Measurements from ENCODE around the gene TRIM37.
"Not testable (repeated sequence)": the region's sequence is repeated elsewhere in the genome, so short reads cannot be mapped to it uniquely, and the experiment has no call there.

TRIM37 gene

DNA sequence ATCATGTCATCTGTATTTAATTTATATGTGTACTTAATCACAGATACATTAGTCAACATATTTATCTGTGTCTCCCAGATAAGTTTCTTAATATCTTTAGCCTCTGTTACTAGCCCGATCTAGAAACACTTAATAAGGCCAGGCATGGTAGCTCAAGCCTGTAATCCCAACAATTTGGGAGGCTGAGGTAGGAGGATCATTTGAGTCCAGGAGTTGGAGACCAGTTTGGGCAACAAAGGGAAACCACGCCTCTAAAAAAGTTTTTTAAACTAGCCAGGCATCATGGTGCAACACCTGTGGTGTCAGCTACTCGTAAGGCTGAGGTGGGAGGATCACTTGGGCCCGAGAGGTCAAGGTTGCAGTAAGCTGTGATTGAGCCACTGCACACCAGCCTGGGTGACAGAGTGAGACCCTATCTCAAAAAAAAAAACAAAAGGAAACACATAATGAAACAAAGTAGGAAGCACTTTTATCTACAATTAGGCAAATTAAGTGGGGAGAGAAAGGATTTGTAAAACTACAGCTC, 39.0 kb upstream of the TRIM37 start:
- no peak overlapping the region for H3K4me3 ChIP-seq (ENCODE audit: low read depth, low read length)
- no peaks in the 10 kb centered on the region for H3K36me3 ChIP-seq (ENCODE audit: control insufficient read depth, insufficient read depth, low read length)
- H3K9ac ChIP-seq (ENCODE audit: low read depth, low read length) = no peak overlapping the region
- H3K9me3 ChIP-seq (ENCODE audit: control insufficient read depth, insufficient read depth, low read length) = no peaks in the 10 kb centered on the region
- no peaks in the 10 kb centered on the region for H3K4me1 ChIP-seq (ENCODE audit: control insufficient read depth, insufficient read depth, low read length)
- no peaks in the 10 kb centered on the region for H3K27me3 ChIP-seq (ENCODE audit: control insufficient read depth, insufficient read depth, low read length)

DNA sequence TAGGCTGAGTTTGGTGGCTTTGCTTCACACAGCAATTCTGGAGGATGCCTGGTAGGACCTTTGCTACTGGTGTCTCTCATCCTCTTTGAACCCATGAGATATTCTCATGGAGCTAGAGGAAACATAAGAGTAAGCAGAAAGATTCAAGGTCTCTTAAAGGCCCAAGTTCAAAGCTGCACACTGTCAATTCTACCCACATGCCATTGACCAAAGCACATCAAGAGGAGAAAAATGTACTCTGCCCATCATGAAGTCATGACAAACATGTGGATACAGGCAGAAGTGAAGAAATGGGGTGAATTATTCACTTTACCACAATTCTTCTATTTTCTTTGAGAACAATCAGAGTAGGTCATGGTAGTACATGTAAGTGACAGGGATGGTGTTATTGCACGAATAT, 35.2 kb upstream of the TRIM37 start:
- H3K9me3 ChIP-seq (ENCODE audit: control insufficient read depth, insufficient read depth, low read length) = no peaks in the 10 kb centered on the region
- H3K4me3 ChIP-seq (ENCODE audit: low read depth, low read length) = no peak overlapping the region
- no peaks in the 10 kb centered on the region for H3K4me1 ChIP-seq (ENCODE audit: control insufficient read depth, insufficient read depth, low read length)
- no peak overlapping the region for H3K9ac ChIP-seq (ENCODE audit: low read depth, low read length)
- H3K36me3 ChIP-seq (ENCODE audit: control insufficient read depth, insufficient read depth, low read length) = no peaks in the 10 kb centered on the region
- H3K27me3 ChIP-seq (ENCODE audit: control insufficient read depth, insufficient read depth, low read length) = no peaks in the 10 kb centered on the region

DNA sequence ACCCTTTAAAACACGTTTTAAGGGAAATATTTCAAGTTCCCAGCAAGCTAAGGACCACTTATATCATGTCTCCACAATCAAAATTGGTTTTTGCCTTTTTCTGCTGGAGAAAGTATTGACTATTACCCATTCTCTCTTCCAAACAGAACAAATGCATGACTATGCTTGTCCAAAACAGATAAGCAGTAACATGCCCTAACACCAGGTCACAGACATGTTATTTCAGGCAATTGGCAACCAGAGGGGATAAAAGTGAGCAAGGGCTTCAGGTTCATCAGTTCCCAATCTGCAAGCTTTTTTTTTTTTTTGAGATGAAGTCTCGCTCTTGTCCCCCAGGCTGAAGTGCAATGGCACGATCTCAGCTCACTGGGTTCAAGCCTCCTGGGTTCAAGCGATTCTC, 33.3 kb upstream of the TRIM37 start:
- Histone ChIP-seq H3K27me3 (ENCODE audit: control insufficient read depth, insufficient read depth, low read length) (no peaks in the 10 kb centered on the region), H3K4me1 (ENCODE audit: control insufficient read depth, insufficient read depth, low read length) (no peaks in the 10 kb centered on the region), H3K9ac (ENCODE audit: low read depth, low read length) (no peak overlapping the region), H3K4me3 (ENCODE audit: low read depth, low read length) (no peak overlapping the region), H3K9me3 (ENCODE audit: control insufficient read depth, insufficient read depth, low read length) (no peaks in the 10 kb centered on the region), H3K36me3 (ENCODE audit: control insufficient read depth, insufficient read depth, low read length) (no peaks in the 10 kb centered on the region)

DNA sequence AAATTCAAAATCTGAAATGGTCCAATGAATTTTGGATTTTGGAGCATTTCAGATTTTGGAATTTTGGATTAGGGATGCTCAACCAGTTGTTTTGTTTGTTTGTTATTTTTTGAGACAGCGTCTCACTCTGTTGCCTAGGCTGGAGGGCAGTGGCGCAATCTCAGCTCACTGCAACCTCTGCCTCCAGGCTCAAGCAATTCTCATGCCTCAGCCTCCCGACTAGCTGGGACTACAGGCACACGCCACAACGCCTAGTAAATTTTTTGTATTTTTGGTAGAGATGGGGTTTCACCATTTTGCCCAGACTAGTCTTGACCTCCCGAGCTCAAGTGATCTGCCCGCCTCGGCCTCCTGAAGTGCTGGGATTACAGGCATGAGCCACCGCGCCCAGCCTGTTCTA, 31.7 kb upstream of the TRIM37 start:
- H3K36me3 ChIP-seq (ENCODE audit: control insufficient read depth, insufficient read depth, low read length) = not testable (repeated sequence)

DNA sequence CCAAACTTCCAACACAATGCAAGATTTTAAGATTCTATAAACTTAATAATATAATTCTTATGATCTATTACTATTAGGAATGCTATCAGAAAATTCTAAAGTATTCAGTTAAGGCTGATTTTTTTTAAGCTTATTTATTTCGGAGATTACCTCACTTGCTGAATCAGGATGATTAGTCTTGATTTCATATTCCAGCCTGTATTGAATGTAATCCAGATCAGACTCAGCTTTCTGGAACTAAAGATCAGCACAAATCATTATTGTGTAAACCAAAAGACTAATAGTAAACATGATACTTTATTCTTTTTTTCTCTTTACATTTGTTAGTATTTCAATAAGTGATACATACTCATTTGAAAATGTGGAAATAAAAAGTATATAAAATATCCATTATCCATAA, 24.5 kb upstream of the TRIM37 start:
- H3K36me3 ChIP-seq (ENCODE audit: control insufficient read depth, insufficient read depth, low read length) = no peaks in the 10 kb centered on the region
- no peak overlapping the region for H3K9ac ChIP-seq (ENCODE audit: low read depth, low read length)
- no peak overlapping the region for H3K4me3 ChIP-seq (ENCODE audit: low read depth, low read length)
- H3K4me1 ChIP-seq (ENCODE audit: control insufficient read depth, insufficient read depth, low read length) = no peaks in the 10 kb centered on the region
- no peaks in the 10 kb centered on the region for H3K9me3 ChIP-seq (ENCODE audit: control insufficient read depth, insufficient read depth, low read length)
- H3K27me3 ChIP-seq (ENCODE audit: control insufficient read depth, insufficient read depth, low read length) = no peaks in the 10 kb centered on the region

More for the DNA sequence above, 31.7 kb upstream of the TRIM37 start:
- not testable (repeated sequence) for H3K9me3 ChIP-seq (ENCODE audit: control insufficient read depth, insufficient read depth, low read length); H3K4me3 ChIP-seq (ENCODE audit: low read depth, low read length); H3K9ac ChIP-seq (ENCODE audit: low read depth, low read length); H3K27me3 ChIP-seq (ENCODE audit: control insufficient read depth, insufficient read depth, low read length); H3K4me1 ChIP-seq (ENCODE audit: control insufficient read depth, insufficient read depth, low read length)

DNA sequence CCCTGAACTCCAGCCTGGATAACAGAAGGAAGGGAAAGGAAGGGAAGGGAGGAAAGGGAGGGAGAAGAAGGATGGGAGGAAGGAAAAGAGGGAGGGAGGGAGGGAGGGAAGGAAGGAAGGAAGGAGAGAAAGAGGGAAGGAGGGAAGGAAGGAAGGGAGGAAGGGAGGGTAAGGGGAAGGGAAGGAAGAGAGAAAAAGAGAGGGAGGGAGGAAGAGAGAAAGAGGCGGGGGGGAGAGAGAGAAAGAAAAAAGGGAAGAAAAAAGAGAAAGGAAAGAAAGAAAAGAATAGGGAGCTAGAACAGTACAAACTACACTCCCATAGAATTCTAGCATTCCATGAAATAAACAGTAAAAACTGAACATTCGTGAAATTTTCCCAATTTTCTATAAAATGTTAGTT, 23.1 kb upstream of the TRIM37 start:
- no peaks in the 10 kb centered on the region for H3K36me3 ChIP-seq (ENCODE audit: control insufficient read depth, insufficient read depth, low read length)

DNA sequence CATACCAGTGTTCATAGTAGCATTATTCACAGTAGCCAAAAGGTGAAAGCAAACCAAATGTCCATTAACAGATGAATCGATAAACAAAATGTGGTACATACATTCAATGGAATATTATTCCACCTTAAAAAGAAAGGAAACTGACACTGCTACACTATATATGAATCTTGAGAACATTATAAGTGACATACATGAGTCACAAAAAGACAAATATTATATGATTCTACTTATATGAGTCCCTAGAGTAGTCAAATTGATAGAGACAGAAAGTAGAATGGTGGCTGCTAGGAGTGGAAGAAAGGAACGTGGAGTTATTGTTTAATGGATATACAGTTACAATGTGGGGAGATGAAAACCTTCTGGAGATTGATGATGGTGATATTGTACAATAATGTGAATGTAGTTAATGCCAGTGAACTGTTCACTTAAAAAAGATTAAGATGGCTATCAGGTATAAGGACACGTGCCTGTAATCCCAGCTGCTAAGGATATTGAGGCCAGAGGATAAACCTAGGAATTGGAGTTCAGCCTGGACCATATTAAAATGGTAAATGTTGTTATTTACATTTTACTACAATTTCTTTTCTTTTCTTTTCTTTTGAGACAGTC, 20.2 kb upstream of the TRIM37 start:
- no peaks in the 10 kb centered on the region for H3K36me3 ChIP-seq (ENCODE audit: control insufficient read depth, insufficient read depth, low read length)
- no peaks in the 10 kb centered on the region for H3K4me1 ChIP-seq (ENCODE audit: control insufficient read depth, insufficient read depth, low read length)
- H3K4me3 ChIP-seq (ENCODE audit: low read depth, low read length) = no peak overlapping the region
- H3K27me3 ChIP-seq (ENCODE audit: control insufficient read depth, insufficient read depth, low read length) = no peaks in the 10 kb centered on the region
- no peaks in the 10 kb centered on the region for H3K9me3 ChIP-seq (ENCODE audit: control insufficient read depth, insufficient read depth, low read length)
- H3K9ac ChIP-seq (ENCODE audit: low read depth, low read length) = no peak overlapping the region

More for the DNA sequence above, 23.1 kb upstream of the TRIM37 start:
- Histone ChIP-seq H3K9me3 (ENCODE audit: control insufficient read depth, insufficient read depth, low read length) (no peaks in the 10 kb centered on the region), H3K4me1 (ENCODE audit: control insufficient read depth, insufficient read depth, low read length) (no peaks in the 10 kb centered on the region), H3K4me3 (ENCODE audit: low read depth, low read length) (no peak overlapping the region), H3K27me3 (ENCODE audit: control insufficient read depth, insufficient read depth, low read length) (no peaks in the 10 kb centered on the region), H3K9ac (ENCODE audit: low read depth, low read length) (no peak overlapping the region)

DNA sequence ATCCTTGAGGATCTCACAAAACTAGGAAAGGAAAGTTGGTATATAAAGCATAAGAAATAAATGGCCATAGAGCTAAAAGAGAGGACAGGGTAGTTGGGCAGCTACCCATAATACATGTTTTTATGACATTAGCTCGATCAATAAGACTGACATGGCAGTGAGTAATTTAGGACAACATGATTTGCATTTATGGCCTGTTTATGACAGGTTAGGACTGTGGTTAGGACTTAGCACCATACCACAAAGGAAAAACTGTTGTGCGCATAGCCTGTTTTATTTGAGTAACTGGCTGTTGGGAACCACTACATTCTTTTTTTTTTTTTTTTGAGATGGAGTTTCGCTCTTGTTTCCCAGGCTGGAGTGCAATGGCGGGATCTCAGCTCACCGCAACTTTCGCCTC, 18.0 kb upstream of the TRIM37 start:
- H3K9ac ChIP-seq (ENCODE audit: low read depth, low read length) = no peak overlapping the region
- no peaks in the 10 kb centered on the region for H3K36me3 ChIP-seq (ENCODE audit: control insufficient read depth, insufficient read depth, low read length)

DNA sequence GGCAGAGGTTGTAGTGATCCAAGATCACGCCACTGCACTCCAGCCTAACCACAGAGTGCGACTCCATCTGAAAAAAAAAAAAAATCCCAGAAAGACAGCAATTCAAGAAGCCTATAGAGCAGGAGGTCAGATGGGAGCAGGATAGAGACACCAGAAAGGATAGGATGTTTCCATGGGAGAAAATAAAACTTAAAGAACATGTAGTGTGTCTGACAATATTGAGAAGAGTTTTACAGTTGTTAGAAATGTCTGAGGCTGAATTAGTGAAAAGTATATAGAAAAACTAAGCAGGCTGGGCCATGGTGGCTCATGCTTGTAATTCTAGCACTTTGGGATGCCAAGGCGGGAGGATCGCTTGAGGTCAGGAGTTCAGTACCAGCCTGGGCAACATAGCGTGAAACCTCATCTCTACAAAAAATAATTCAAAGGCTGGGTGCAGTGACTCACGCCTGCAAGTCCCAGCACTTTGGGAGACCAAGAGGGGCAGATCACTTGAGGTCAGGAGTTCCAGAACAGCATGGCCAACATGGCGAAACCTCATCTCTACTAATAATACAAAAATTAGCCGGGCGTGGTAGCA, 15.3 kb upstream of the TRIM37 start:
- no peaks in the 10 kb centered on the region for H3K4me1 ChIP-seq (ENCODE audit: control insufficient read depth, insufficient read depth, low read length)
- H3K27me3 ChIP-seq (ENCODE audit: control insufficient read depth, insufficient read depth, low read length) = no peaks in the 10 kb centered on the region
- no peaks in the 10 kb centered on the region for H3K36me3 ChIP-seq (ENCODE audit: control insufficient read depth, insufficient read depth, low read length)
- no peaks in the 10 kb centered on the region for H3K9me3 ChIP-seq (ENCODE audit: control insufficient read depth, insufficient read depth, low read length)
- H3K4me3 ChIP-seq (ENCODE audit: low read depth, low read length) = no peak overlapping the region
- no peak overlapping the region for H3K9ac ChIP-seq (ENCODE audit: low read depth, low read length)

More for the DNA sequence above, 18.0 kb upstream of the TRIM37 start:
- no peak overlapping the region for H3K4me3 ChIP-seq (ENCODE audit: low read depth, low read length)
- no peaks in the 10 kb centered on the region for H3K4me1 ChIP-seq (ENCODE audit: control insufficient read depth, insufficient read depth, low read length)
- H3K9me3 ChIP-seq (ENCODE audit: control insufficient read depth, insufficient read depth, low read length) = no peaks in the 10 kb centered on the region
- no peaks in the 10 kb centered on the region for H3K27me3 ChIP-seq (ENCODE audit: control insufficient read depth, insufficient read depth, low read length)

DNA sequence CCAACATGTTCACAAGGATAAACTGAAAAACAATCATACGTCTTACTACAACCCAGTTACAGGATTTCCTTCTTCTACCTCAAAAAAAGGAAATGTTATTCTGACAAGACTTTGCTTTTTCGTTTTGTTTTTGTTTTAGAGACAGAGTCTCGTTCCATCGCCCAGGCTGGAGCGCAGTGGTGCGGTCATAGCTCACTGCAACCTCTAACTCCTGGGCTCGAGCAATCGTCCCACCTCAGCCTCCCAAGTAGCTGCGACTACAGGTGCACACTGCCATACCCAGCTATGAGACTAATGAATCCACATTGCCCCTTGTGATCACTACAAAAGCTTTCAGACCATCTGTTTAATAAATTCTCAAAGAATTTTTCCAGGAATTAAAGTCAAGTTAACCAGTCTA, 8.8 kb upstream of the TRIM37 start:
- Histone ChIP-seq H3K4me1 (ENCODE audit: control insufficient read depth, insufficient read depth, low read length) (no peaks in the 10 kb centered on the region), H3K4me3 (ENCODE audit: low read depth, low read length) (no peak overlapping the region), H3K9me3 (ENCODE audit: control insufficient read depth, insufficient read depth, low read length) (no peaks in the 10 kb centered on the region), H3K36me3 (ENCODE audit: control insufficient read depth, insufficient read depth, low read length) (no peaks in the 10 kb centered on the region), H3K27me3 (ENCODE audit: control insufficient read depth, insufficient read depth, low read length) (no peaks in the 10 kb centered on the region), H3K9ac (ENCODE audit: low read depth, low read length) (no peak overlapping the region)

DNA sequence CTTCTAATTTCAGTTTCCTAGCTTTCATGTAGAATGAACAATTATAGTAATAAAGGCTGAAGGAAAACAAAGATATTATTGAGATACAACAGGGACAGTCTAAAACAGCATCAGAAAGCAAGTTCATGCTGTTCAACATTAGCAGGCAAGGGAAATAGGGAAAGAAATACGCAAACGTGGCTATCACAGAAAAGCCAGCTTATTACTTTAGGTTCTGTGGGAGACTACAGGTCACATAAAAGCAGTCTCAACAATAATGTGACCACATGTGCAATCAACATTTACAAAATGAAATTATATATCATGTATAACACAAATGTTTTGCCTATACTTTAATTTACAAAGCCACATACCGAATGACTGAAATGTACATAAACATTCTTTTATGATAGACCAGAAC, 4.9 kb upstream of the TRIM37 start:
- no peak overlapping the region for H3K4me3 ChIP-seq (ENCODE audit: low read depth, low read length)

DNA sequence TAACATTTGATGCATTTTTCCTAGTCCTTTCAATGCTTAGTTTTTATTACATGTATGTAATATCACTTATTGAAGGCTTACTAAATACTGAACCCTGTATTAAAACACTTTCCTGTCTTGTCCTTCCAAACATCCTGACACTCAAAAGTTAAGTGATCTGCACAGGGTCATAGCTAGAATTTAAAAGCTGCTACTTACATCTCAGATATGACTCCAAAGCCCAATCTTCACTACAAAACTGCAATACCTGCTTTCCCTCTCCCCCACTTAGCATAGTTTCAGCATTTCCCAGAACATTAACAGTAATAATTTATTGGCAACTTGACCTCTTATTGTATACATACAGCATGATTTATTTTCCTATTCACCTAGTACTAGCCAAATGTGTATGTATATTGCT, 4.3 kb upstream of the TRIM37 start:
- H3K9ac ChIP-seq (ENCODE audit: low read depth, low read length) = no peak overlapping the region
- no peak overlapping the region for H3K4me3 ChIP-seq (ENCODE audit: low read depth, low read length)
- no peaks in the 10 kb centered on the region for H3K9me3 ChIP-seq (ENCODE audit: control insufficient read depth, insufficient read depth, low read length)
- no peaks in the 10 kb centered on the region for H3K27me3 ChIP-seq (ENCODE audit: control insufficient read depth, insufficient read depth, low read length)
- no peaks in the 10 kb centered on the region for H3K4me1 ChIP-seq (ENCODE audit: control insufficient read depth, insufficient read depth, low read length)
- no peaks in the 10 kb centered on the region for H3K36me3 ChIP-seq (ENCODE audit: control insufficient read depth, insufficient read depth, low read length)

More for the DNA sequence above, 4.9 kb upstream of the TRIM37 start:
- Histone ChIP-seq H3K27me3 (ENCODE audit: control insufficient read depth, insufficient read depth, low read length) (no peaks in the 10 kb centered on the region), H3K9me3 (ENCODE audit: control insufficient read depth, insufficient read depth, low read length) (no peaks in the 10 kb centered on the region), H3K4me1 (ENCODE audit: control insufficient read depth, insufficient read depth, low read length) (no peaks in the 10 kb centered on the region), H3K9ac (ENCODE audit: low read depth, low read length) (no peak overlapping the region), H3K36me3 (ENCODE audit: control insufficient read depth, insufficient read depth, low read length) (no peaks in the 10 kb centered on the region)
